ENCODE data around the gene ARHGAP42.

Gene ARHGAP42

GRCh38 chr11:100682247-100682969 lies 4.7 kb upstream of the ARHGAP42 start:
- peak; percentile 33 for DNase-seq (ENCODE audit: low spot score)

GRCh38 chr11:100683126-100683525 lies 4.0 kb upstream of the ARHGAP42 start:
- DNase-seq (ENCODE audit: low spot score): no peak

GRCh38 chr11:100684101-100685065 lies 2.7 kb upstream of the ARHGAP42 start:
- no peak for DNase-seq (ENCODE audit: low spot score)

GRCh38 chr11:100686476-100687053 lies 523 bp upstream of the ARHGAP42 start:
- no peak for DNase-seq (ENCODE audit: low spot score)

- DNase-seq (ENCODE audit: low spot score): peak; percentile 68
These were observed 725 bp downstream of the ARHGAP42 start for GRCh38 chr11:100687630-100688395.

- no peak for DNase-seq (ENCODE audit: low spot score)
These were observed 2.1 kb downstream of the ARHGAP42 start for GRCh38 chr11:100689141-100689540.

- no peak for DNase-seq (ENCODE audit: low spot score)
These were observed 5.0 kb downstream of the ARHGAP42 start for GRCh38 chr11:100691896-100692653.

- no peak for DNase-seq (ENCODE audit: low spot score)
These were observed 8.8 kb downstream of the ARHGAP42 start for GRCh38 chr11:100695911-100696310.

- DNase-seq (ENCODE audit: low spot score): no peak
These were observed 16.1 kb downstream of the ARHGAP42 start for GRCh38 chr11:100703139-100703538.

GRCh38 chr11:100703801-100704575 lies 16.9 kb downstream of the ARHGAP42 start:
- no peak for DNase-seq (ENCODE audit: low spot score)

- DNase-seq (ENCODE audit: low spot score): no peak
These were observed 18.4 kb downstream of the ARHGAP42 start for GRCh38 chr11:100705447-100705846.

GRCh38 chr11:100706179-100706578 lies 19.1 kb downstream of the ARHGAP42 start:
- DNase-seq (ENCODE audit: low spot score): no peak

- no peak for DNase-seq (ENCODE audit: low spot score)
These were observed 22.3 kb downstream of the ARHGAP42 start for GRCh38 chr11:100709233-100709957.

GRCh38 chr11:100711984-100712383 lies 24.9 kb downstream of the ARHGAP42 start:
- DNase-seq (ENCODE audit: low spot score): no peak

- no peak for DNase-seq (ENCODE audit: low spot score)
These were observed 25.5 kb downstream of the ARHGAP42 start for GRCh38 chr11:100712583-100712982.

GRCh38 chr11:100715165-100715761 lies 28.2 kb downstream of the ARHGAP42 start:
- DNase-seq (ENCODE audit: low spot score): no peak

- DNase-seq (ENCODE audit: low spot score): no peak
These were observed 29.8 kb downstream of the ARHGAP42 start for GRCh38 chr11:100716838-100717237.

GRCh38 chr11:100719362-100719761 lies 32.3 kb downstream of the ARHGAP42 start:
- peak; percentile 32 for DNase-seq (ENCODE audit: low spot score)

GRCh38 chr11:100719809-100720221 lies 32.7 kb downstream of the ARHGAP42 start:
- peak; percentile 80 for DNase-seq (ENCODE audit: low spot score)
